Measurements from ENCODE around the gene ITPK1. TPM values are rescaled to one million over a fixed set of nuclear protein-coding genes. Genes with fewer than 3 reads are reported as not detected.

Gene ITPK1
- total RNA-seq, 1 experiment from 2014 or later: 88.6 TPM

DNA sequence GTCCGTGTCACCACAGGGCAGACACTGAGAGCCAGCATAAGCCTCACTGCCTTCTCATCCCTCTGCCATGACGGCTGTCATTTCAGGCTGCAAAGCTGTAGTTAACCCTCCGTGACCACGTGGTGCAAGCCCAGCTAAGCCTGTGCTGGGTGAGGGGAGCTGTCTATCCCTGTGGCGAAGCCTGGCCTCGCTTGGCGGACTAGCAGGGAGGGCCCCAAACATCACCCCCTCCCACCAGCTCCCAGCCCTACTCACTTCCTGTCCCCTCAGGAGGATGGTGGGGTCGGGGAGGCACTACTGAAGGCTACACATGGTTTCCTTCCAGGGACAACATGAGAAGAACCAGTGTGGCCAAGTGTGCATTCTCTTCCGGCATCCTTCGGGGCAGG is 104.6 kb downstream of the ITPK1 start:
- H4K20me1 ChIP-seq (ENCODE audit: insufficient read depth): 0 out of 2 replicates have a peak, but pooled peaks cover 7% of the 10 kb centered on the region
- no peak overlapping the region for H2AFZ ChIP-seq
- no peak overlapping the region for H3K27ac ChIP-seq
- H3K4me1 ChIP-seq (replicated peaks; ENCODE audit: insufficient read depth): peaks cover 29% of the 10 kb centered on the region
- no peak for DNase-seq
- BruUV-seq (replicated peaks): no TSS peak
- intact Hi-C loops (cut with micrococcal nuclease; ENCODE audit: unreplicated experiment): no loop called here
- TF ChIP-seq, protein P1, sequence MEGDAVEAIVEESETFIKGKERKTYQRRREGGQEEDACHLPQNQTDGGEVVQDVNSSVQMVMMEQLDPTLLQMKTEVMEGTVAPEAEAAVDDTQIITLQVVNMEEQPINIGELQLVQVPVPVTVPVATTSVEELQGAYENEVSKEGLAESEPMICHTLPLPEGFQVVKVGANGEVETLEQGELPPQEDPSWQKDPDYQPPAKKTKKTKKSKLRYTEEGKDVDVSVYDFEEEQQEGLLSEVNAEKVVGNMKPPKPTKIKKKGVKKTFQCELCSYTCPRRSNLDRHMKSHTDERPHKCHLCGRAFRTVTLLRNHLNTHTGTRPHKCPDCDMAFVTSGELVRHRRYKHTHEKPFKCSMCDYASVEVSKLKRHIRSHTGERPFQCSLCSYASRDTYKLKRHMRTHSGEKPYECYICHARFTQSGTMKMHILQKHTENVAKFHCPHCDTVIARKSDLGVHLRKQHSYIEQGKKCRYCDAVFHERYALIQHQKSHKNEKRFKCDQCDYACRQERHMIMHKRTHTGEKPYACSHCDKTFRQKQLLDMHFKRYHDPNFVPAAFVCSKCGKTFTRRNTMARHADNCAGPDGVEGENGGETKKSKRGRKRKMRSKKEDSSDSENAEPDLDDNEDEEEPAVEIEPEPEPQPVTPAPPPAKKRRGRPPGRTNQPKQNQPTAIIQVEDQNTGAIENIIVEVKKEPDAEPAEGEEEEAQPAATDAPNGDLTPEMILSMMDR (conservative IDR thresholded peaks at IDR 0.05): no peak
- no peak for TF ChIP-seq EZH2 (IDR thresholded peaks at IDR 0.05; ENCODE audit: low read depth)
- H3K9me3 ChIP-seq (ENCODE audit: insufficient read depth, low read depth): no peaks in the 10 kb centered on the region
- H3F3A ChIP-seq (ENCODE audit: insufficient read depth, low read depth): no peaks in the 10 kb centered on the region; the same call in 1 of the 2 replicates
- H3K4me2 ChIP-seq: no peak overlapping the region
- no peaks in the 10 kb centered on the region for H3K27me3 ChIP-seq (ENCODE audit: insufficient read depth, low read depth)
- ChIA-PET CTCF (no interaction called here), POLR2A (ENCODE audit: unreplicated experiment) (no interaction called here)
- H3K9me2 ChIP-seq (ENCODE audit: insufficient read depth): no peaks in the 10 kb centered on the region
- H3K79me2 ChIP-seq (ENCODE audit: low read depth): peaks cover 16% of the 10 kb centered on the region; the same call in 1 of the 2 replicates
- H3K36me3 ChIP-seq (ENCODE audit: low read depth): no peaks in the 10 kb centered on the region
- H3K4me3 ChIP-seq: no peak overlapping the region

- Histone ChIP-seq H4K20me1 (ENCODE audit: insufficient read depth) (0 out of 2 replicates have a peak, but pooled peaks cover 7% of the 10 kb centered on the region), H3K27ac (no peak overlapping the region), H2AFZ (no peak overlapping the region), H3K4me1 (replicated peaks; ENCODE audit: insufficient read depth) (peaks cover 29% of the 10 kb centered on the region), H3K36me3 (ENCODE audit: low read depth) (no peaks in the 10 kb centered on the region), H3F3A (ENCODE audit: insufficient read depth, low read depth) (no peaks in the 10 kb centered on the region; the same call in 1 of the 2 replicates), H3K79me2 (ENCODE audit: low read depth) (peaks cover 16% of the 10 kb centered on the region; the same call in 1 of the 2 replicates), H3K4me2 (no peak overlapping the region), H3K4me3 (no peak overlapping the region), H3K27me3 (ENCODE audit: insufficient read depth, low read depth) (no peaks in the 10 kb centered on the region), H3K9me2 (ENCODE audit: insufficient read depth) (no peaks in the 10 kb centered on the region), H3K9me3 (ENCODE audit: insufficient read depth, low read depth) (no peaks in the 10 kb centered on the region)
- BruUV-seq (replicated peaks): no TSS peak
- CTCF ChIA-PET: no interaction called here
- POLR2A ChIA-PET (ENCODE audit: unreplicated experiment): no interaction called here
- TF ChIP-seq, protein P1 (conservative IDR thresholded peaks at IDR 0.05): no peak
- TF ChIP-seq EZH2 (IDR thresholded peaks at IDR 0.05; ENCODE audit: low read depth): no peak
- intact Hi-C loops (cut with micrococcal nuclease; ENCODE audit: unreplicated experiment): no loop called here
- no peak for DNase-seq
Observed at GRCh38 chr14:93010522-93011140, 105.1 kb downstream of the ITPK1 start.

GRCh38 chr14:93010130-93010499 is 105.6 kb downstream of the ITPK1 start:
- H2AFZ ChIP-seq: no peak overlapping the region
- no peaks in the 10 kb centered on the region for H3K36me3 ChIP-seq (ENCODE audit: low read depth)
- H3K4me1 ChIP-seq (replicated peaks; ENCODE audit: insufficient read depth): peaks cover 29% of the 10 kb centered on the region
- no peak overlapping the region for H3K4me3 ChIP-seq
- peaks cover 16% of the 10 kb centered on the region; the same call in 1 of the 2 replicates for H3K79me2 ChIP-seq (ENCODE audit: low read depth)
- no peaks in the 10 kb centered on the region for H3K27me3 ChIP-seq (ENCODE audit: insufficient read depth, low read depth)
- TF ChIP-seq EZH2 (IDR thresholded peaks at IDR 0.05; ENCODE audit: low read depth): no peak
- TF ChIP-seq, protein P1 (conservative IDR thresholded peaks at IDR 0.05): no peak
- ChIA-PET CTCF (no interaction called here), POLR2A (ENCODE audit: unreplicated experiment) (no interaction called here)
- H3K9me2 ChIP-seq (ENCODE audit: insufficient read depth): no peaks in the 10 kb centered on the region
- DNase-seq: no peak
- H3K4me2 ChIP-seq: no peak overlapping the region
- no TSS peak for BruUV-seq (replicated peaks)
- 0 out of 2 replicates have a peak, but pooled peaks cover 7% of the 10 kb centered on the region for H4K20me1 ChIP-seq (ENCODE audit: insufficient read depth)
- intact Hi-C loops (cut with micrococcal nuclease; ENCODE audit: unreplicated experiment): no loop called here
- H3K27ac ChIP-seq: no peak overlapping the region
- no peaks in the 10 kb centered on the region for H3K9me3 ChIP-seq (ENCODE audit: insufficient read depth, low read depth)
- no peaks in the 10 kb centered on the region; the same call in 1 of the 2 replicates for H3F3A ChIP-seq (ENCODE audit: insufficient read depth, low read depth)
